GM19372 (cell line): Measurements from ENCODE around the gene SARS1.
A peak's percentile ranks its signal among the peaks of the same experiment; 100 is the strongest.
"Not testable (repeated sequence)": the region's sequence is repeated elsewhere in the genome, so short reads cannot be mapped to it uniquely, and the experiment has no call there.

Experiments
- ATAC-seq: cut with Tn5 transposase; IDR thresholded peaks from one replicate; pipeline ENCODE4 v1.9.1; 2021; ENCODE audit warnings: mild to moderate bottlenecking, low read depth, moderate library complexity; ENCODE audit not compliant: unreplicated experiment

The SARS1 gene

GRCh38 chr1:109272021-109272799 lies 58.5 kb downstream of the SARS1 start:
- no peak for ATAC-seq

- no peak for ATAC-seq
Observed at GRCh38 chr1:109272831-109273547, 59.3 kb downstream of the SARS1 start.

- no peak for ATAC-seq
Observed at GRCh38 chr1:109273570-109274288, 60.0 kb downstream of the SARS1 start.

GRCh38 chr1:109274533-109275476 lies 61.1 kb downstream of the SARS1 start:
- ATAC-seq = no peak

- no peak for ATAC-seq
Observed at GRCh38 chr1:109275706-109276345, 62.1 kb downstream of the SARS1 start.

GRCh38 chr1:109277434-109278204 lies 63.9 kb downstream of the SARS1 start:
- no peak for ATAC-seq

GRCh38 chr1:109279615-109280278 lies 66.0 kb downstream of the SARS1 start:
- ATAC-seq = no peak

- no peak for ATAC-seq
Observed at GRCh38 chr1:109280862-109281261, 67.1 kb downstream of the SARS1 start.

GRCh38 chr1:109281680-109282496 lies 68.2 kb downstream of the SARS1 start:
- no peak for ATAC-seq

- no peak for ATAC-seq
Observed at GRCh38 chr1:109282497-109282951, 68.8 kb downstream of the SARS1 start.

GRCh38 chr1:109282952-109283747 lies 69.4 kb downstream of the SARS1 start, which contains the start of gene PSRC1:
Gene PSRC1 (minus strand): TSS chr1:109283145.
- ATAC-seq = peak; percentile 94

- ATAC-seq = peak; percentile 24
Observed at GRCh38 chr1:109283748-109284600, 70.3 kb downstream of the SARS1 start.

GRCh38 chr1:109286762-109287161 lies 73.0 kb downstream of the SARS1 start:
- not testable (repeated sequence) for ATAC-seq
